Caki2 (cell line): Measurements from ENCODE around the gene HOGA1. TPM values are rescaled to one million over a fixed set of nuclear protein-coding genes. Genes with fewer than 3 reads are reported as not detected.

Experiments used
- total RNA-seq: library from RNA; depleted of rRNA; stranded (reverse); fragments of >200 nt; shearing (Covaris generic); gene quantifications from 2 replicates; pipeline ENCODE4 v1.2.3, GENCODE V29; 2014; ENCODE audit warnings: low replicate concordance; rRNA removed

The HOGA1 gene
- total RNA-seq, 1 experiment from 2014 or later: 91.3 TPM

Other genes starting within 250 kb of the HOGA1 start
- 3.2 and 9.1 TPM in 2 replicates for gene FRAT2, start 249.7 kb upstream of the HOGA1 start, total RNA-seq
- 15.5 and 19.9 TPM in 2 replicates for gene RRP12, start 183.0 kb upstream of the HOGA1 start, total RNA-seq
- 1,147 and 1,402 TPM in 2 replicates for gene PGAM1, start 158.2 kb upstream of the HOGA1 start, total RNA-seq
- gene EXOSC1, start 138.4 kb upstream of the HOGA1 start, total RNA-seq: 52.6 and 63.7 TPM in 2 replicates
- gene ZDHHC16, start 138.2 kb upstream of the HOGA1 start, total RNA-seq: 78.4 and 78.6 TPM in 2 replicates
- gene MMS19, start 86.0 kb upstream of the HOGA1 start, total RNA-seq: 40.6 and 48.4 TPM in 2 replicates
- gene UBTD1, start 85.5 kb upstream of the HOGA1 start, total RNA-seq: 13.0 and 23.3 TPM in 2 replicates
- gene ANKRD2, start 11.6 kb upstream of the HOGA1 start, total RNA-seq: 15.6 and 19.4 TPM in 2 replicates
- gene C10orf62, start 5.3 kb downstream of the HOGA1 start, total RNA-seq: 0.41 TPM in 1 of 2 replicates, not detected in the other
- gene MORN4, start 49.1 kb downstream of the HOGA1 start, total RNA-seq: 8.2 and 10.5 TPM in 2 replicates
- gene PI4K2A, start 56.3 kb downstream of the HOGA1 start, total RNA-seq: 12.7 and 13.6 TPM in 2 replicates
- gene AVPI1, start 102.9 kb downstream of the HOGA1 start, total RNA-seq: 44.0 and 46.1 TPM in 2 replicates
- gene MARVELD1, start 129.3 kb downstream of the HOGA1 start, total RNA-seq: 58.1 and 60.8 TPM in 2 replicates
- gene ZFYVE27, start 152.7 kb downstream of the HOGA1 start, total RNA-seq: 18.9 and 30.5 TPM in 2 replicates
- not detected in 2 replicates for gene SFRP5, start 187.6 kb downstream of the HOGA1 start, total RNA-seq